Natural killer cell (primary cell): Measurements from ENCODE around the gene MAPK1. TPM values are rescaled to one million over a fixed set of nuclear protein-coding genes. Genes with fewer than 3 reads are reported as not detected.

Experiments
- ATAC-seq, 3 donors: fragments of 150-1000 bp in 2 of 3; fragments of 200-7000 bp in 1 of 3; cut with Tn5 transposase; 1 replicate in 1 of 3; 2 replicates in 2 of 3; pipeline ENCODE4 v1.10.0; 2021; ENCODE audit warnings: mild to moderate bottlenecking in 2 of 3, moderate library complexity in 2 of 3
- DNase-seq, 2 donors: peaks; one replicate each; pipeline versions ENCODE4 v3.0.0 to v3.0.0-alpha.2; 2013 to 2021; ENCODE audit warnings: mixed read lengths in 1 of 2
- H3K27ac ChIP-seq: one replicate; pipeline ENCODE4 v1.5.1; 2013; ENCODE audit warnings: mild to moderate bottlenecking, low read length
- H3K27me3 ChIP-seq: one replicate; pipeline ENCODE4 v1.6.1; 2013; ENCODE audit warnings: low read length; ENCODE audit not compliant: control insufficient read depth, insufficient read depth
- H3K36me3 ChIP-seq: one replicate; pipeline ENCODE4 v1.6.1; 2013; ENCODE audit warnings: low read length; ENCODE audit not compliant: control insufficient read depth, insufficient read depth
- H3K4me1 ChIP-seq: one replicate; pipeline ENCODE4 v1.6.1; 2013; ENCODE audit warnings: low read length; ENCODE audit not compliant: control insufficient read depth, insufficient read depth
- H3K4me3 ChIP-seq: one replicate; pipeline ENCODE4 v1.5.1; 2013; ENCODE audit warnings: low read length
- H3K9me3 ChIP-seq: one replicate; pipeline ENCODE4 v1.6.1; 2013; ENCODE audit warnings: low read length; ENCODE audit not compliant: control insufficient read depth, insufficient read depth
- H3K27ac Mint-ChIP-seq, 2 donors: one replicate each; pipeline ENCODE4 v1.8.0; 2022; ENCODE audit warnings: mild to moderate bottlenecking in 2 of 2, mixed read lengths in 2 of 2, moderate library complexity in 1 of 2
- H3K27me3 Mint-ChIP-seq, 2 donors: one replicate each; pipeline ENCODE4 v1.8.0; 2022; ENCODE audit warnings: low read depth in 2 of 2, mixed read lengths in 2 of 2
- H3K36me3 Mint-ChIP-seq: one replicate; pipeline ENCODE4 v1.8.0; 2022; ENCODE audit warnings: mixed read lengths
- H3K4me1 Mint-ChIP-seq, 2 donors: one replicate each; pipeline ENCODE4 v1.8.0; 2022; ENCODE audit warnings: mixed read lengths in 2 of 2
- H3K4me3 Mint-ChIP-seq: one replicate; pipeline ENCODE4 v1.8.0; 2022; ENCODE audit warnings: mild to moderate bottlenecking, moderate library complexity, mixed read lengths
- H3K9me3 Mint-ChIP-seq, 2 donors: one replicate each; pipeline ENCODE4 v1.8.0; 2022; ENCODE audit warnings: mixed read lengths in 2 of 2
- CTCF ChIP-seq: fragments of 200-600 bp; IDR thresholded peaks from one replicate; pipeline ENCODE4 v1.8.0; 2022; ENCODE audit warnings: antibody characterized with exemption
- WGBS: methylation state at CpG from one replicate; pipeline ENCODE4 v1.1.7; 2013; ENCODE audit warnings: missing lambda C conversion rate; ENCODE audit not compliant: insufficient coverage; 5-methylcytosine and 5-hydroxymethylcytosine counted together
- intact Hi-C: fragments of 100-400 bp; cut with micrococcal nuclease; formaldehyde crosslinking; loops from one replicate; pipeline ENCODE4 v1.14.2; 2022
- total RNA-seq, 4 donors: library from RNA; stranded (reverse); fragments of 120-200 nt in 1 of 4; gene quantifications; one replicate each; pipeline versions ENCODE4 v1.2.3 to v1.2.4, GENCODE V29; 2013 to 2022

Gene MAPK1
- total RNA-seq, 3 donors from 2014 or later (not counting 1 experiment from before 2014, with no cell fraction given) = 189 to 246 (median 214) TPM

- intact Hi-C loops = loop anchor here (5.0 kb wide), 1 partner anchor 68 kb away; no protein-coding TSS in a partner anchor
- Histone ChIP-seq H3K27me3 (no peaks in the 10 kb centered on the region), H3K4me1 (peaks cover 69% of the 10 kb centered on the region), H3K4me3 (no peak overlapping the region), H3K27ac (peak overlapping the region; percentile 88), H3K36me3 (peaks cover 34% of the 10 kb centered on the region), H3K9me3 (no peaks in the 10 kb centered on the region)
- H3K4me1 Mint-ChIP-seq = peaks cover 85 to 86% of the 10 kb centered on the region in 2 donors
- H3K27ac Mint-ChIP-seq = peak overlapping the region; percentile 98 to 99
- TF ChIP-seq CTCF = no peak
- 37% methylated on average over 2 of the region's 2 CpGs for WGBS
- H3K27me3 Mint-ChIP-seq = no peaks in the 10 kb centered on the region
- peak in 2 of 3 donors; percentile 14 to 28 for ATAC-seq
- no peaks in the 10 kb centered on the region for H3K9me3 Mint-ChIP-seq
- H3K4me3 Mint-ChIP-seq = peak overlapping the region; percentile 73
- DNase-seq = peak in 1 of 2 donors; percentile 53
- H3K36me3 Mint-ChIP-seq = peaks cover 14% of the 10 kb centered on the region
Observed at GRCh38 chr22:21760640-21761039, 106.8 kb downstream of the MAPK1 start.

DNA sequence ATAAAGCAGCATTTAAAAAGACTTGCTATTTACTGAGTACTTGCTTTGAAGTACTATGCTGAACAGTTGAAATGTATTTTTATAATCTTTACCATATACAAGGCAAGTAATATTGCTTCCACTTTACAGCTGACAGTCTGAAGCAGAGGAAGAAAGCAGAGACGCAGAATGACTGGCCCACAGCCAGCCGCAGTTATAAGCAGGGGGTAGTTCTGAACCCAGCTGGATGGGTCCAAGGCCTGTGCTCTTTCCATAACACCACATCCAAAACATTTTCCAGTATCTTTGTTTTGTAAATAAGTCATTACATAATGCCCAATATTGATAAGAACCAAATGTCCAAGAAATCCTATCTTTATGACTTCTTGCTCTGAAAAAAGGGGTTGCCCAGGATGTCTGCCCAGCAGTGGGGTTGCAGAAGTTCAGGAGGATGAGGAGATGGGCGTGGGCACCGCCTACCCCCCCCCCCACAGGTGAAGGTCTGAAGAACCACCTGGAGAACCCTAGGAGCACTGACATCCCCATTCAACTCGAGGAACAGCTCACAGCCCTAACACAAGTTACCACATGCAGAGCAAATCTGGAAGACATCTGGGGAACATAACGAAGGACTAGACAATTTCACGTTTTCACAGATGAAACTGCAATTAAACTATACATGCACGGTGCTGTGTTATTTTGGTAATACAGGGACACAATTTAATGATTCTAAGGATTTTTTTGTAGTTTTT lies 107.6 kb downstream of the MAPK1 start:
- H3K4me3 ChIP-seq = no peak overlapping the region
- peak overlapping the region; percentile 27 for H3K27ac ChIP-seq
- H3K4me1 ChIP-seq = peaks cover 69% of the 10 kb centered on the region
- H3K4me1 Mint-ChIP-seq = peaks cover 85% of the 10 kb centered on the region in 2 donors
- H3K27ac Mint-ChIP-seq = peak overlapping the region; percentile 98 to 99
- WGBS = 72% methylated on average over 6 of the region's 8 CpGs
- no peak for DNase-seq
- no peaks in the 10 kb centered on the region for H3K27me3 ChIP-seq
- ATAC-seq = no peak
- no peak for TF ChIP-seq CTCF
- H3K9me3 ChIP-seq = no peaks in the 10 kb centered on the region
- H3K4me3 Mint-ChIP-seq = peak overlapping the region; percentile 58
- peaks cover 14% of the 10 kb centered on the region for H3K36me3 Mint-ChIP-seq
- no peaks in the 10 kb centered on the region for H3K9me3 Mint-ChIP-seq
- H3K27me3 Mint-ChIP-seq = no peaks in the 10 kb centered on the region
- intact Hi-C loops = loop anchor here (5.0 kb wide), 1 partner anchor 68 kb away; no protein-coding TSS in a partner anchor
- H3K36me3 ChIP-seq = peaks cover 27% of the 10 kb centered on the region

- WGBS = 86% methylated on average over 4 of the region's 4 CpGs
- ATAC-seq (no peak), DNase-seq (no peak)
- no peaks in the 10 kb centered on the region for H3K9me3 ChIP-seq
- no peak overlapping the region for H3K4me3 ChIP-seq
- H3K27me3 ChIP-seq = no peaks in the 10 kb centered on the region
- H3K27ac Mint-ChIP-seq = peak overlapping the region; percentile 98 to 99
- peak overlapping the region; percentile 58 for H3K4me3 Mint-ChIP-seq
- TF ChIP-seq CTCF = no peak
- H3K36me3 ChIP-seq = peaks cover 27% of the 10 kb centered on the region
- H3K27ac ChIP-seq = peak overlapping the region; percentile 39
- intact Hi-C loops = no loop called here
- H3K4me1 ChIP-seq = peaks cover 68% of the 10 kb centered on the region
- no peaks in the 10 kb centered on the region for H3K27me3 Mint-ChIP-seq
- H3K36me3 Mint-ChIP-seq = peaks cover 14% of the 10 kb centered on the region
- no peaks in the 10 kb centered on the region for H3K9me3 Mint-ChIP-seq
- H3K4me1 Mint-ChIP-seq = peaks cover 85% of the 10 kb centered on the region in 2 donors
Observed at GRCh38 chr22:21759093-21759492, 108.4 kb downstream of the MAPK1 start.
